ENCODE results near the gene CAPN10. TPM values are rescaled to one million over a fixed set of nuclear protein-coding genes. Genes with fewer than 3 reads are reported as not detected.

Gene CAPN10
- total RNA-seq, 4 donors from 2014 or later = 13.4 to 33.3 (median 14.5) TPM

DNA sequence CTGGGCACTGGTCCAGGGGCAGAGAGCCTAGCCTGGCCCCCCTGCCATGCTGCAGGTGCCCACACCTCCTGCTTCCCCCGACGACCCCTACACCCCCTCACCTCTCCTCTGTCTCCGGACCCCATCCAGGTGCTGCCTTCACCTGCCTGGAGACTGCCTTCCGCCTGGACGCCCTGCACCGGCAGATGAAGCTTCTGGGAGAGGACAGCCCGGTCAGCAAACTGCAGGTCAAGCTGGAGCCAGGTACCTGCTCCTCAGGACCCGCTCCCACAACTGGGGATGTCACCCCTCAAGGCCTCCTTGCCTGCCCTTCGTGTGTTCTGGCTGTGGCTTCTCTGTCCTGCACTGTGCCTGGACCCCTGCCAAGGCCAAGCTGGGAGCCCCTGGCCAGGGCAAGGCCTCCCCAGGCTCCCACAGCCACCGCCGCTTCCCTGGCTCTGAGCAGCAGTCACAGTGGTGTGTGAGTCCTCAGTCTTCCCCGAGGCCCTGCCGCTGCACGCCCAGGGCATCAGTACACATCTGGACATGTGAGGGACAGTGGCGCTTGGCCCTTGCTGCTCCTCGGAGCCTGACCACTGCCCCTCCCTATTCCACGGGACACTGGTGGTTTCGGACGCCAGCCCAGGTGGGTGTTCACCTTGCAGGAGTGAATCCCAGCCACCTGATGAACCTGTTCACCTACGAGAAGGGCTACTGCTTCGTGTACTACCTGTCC is 12.0 kb upstream of the CAPN10 start:
- no peak for TF ChIP-seq CTCF (IDR thresholded peaks at IDR 0.05; ENCODE audit: low read depth)

GRCh38 chr2:240575101-240575965 is 11.2 kb upstream of the CAPN10 start:
- TF ChIP-seq CTCF (IDR thresholded peaks at IDR 0.05; ENCODE audit: low read depth) = no peak

GRCh38 chr2:240576036-240576435 is 10.5 kb upstream of the CAPN10 start:
- TF ChIP-seq CTCF (IDR thresholded peaks at IDR 0.05; ENCODE audit: low read depth) = no peak

DNA sequence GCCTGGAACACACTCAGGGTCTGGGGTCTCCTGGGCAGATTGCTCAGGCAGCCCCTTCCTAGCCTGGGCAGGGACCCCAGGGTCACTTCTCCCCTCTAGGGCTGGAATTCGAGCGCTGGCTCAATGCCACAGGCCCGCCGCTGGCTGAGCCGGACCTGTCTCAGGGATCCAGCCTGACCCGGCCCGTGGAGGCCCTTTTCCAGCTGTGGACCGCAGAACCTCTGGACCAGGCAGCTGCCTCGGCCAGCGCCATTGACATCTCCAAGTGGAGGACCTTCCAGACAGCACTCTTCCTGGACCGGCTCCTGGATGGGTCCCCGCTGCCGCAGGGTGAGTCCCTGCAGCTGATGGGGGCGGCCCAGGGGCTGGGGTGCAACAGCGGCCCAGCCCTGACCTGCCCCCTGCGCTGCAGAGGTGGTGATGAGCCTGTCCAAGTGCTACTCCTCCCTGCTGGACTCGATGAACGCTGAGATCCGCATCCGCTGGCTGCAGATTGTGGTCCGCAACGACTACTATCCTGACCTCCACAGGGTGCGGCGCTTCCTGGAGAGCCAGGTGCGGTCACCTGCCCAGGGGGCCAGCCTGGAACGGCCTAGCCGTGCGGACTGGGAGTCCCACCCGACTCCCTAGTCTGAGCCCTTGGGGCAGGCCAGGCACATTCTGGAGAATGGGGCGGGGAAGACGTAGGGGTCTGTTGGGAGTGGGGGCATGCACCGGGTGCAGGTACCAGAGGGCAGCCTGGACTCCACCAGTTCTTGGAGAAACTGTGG is 9.9 kb upstream of the CAPN10 start:
- no peak for TF ChIP-seq CTCF (IDR thresholded peaks at IDR 0.05; ENCODE audit: low read depth)

DNA sequence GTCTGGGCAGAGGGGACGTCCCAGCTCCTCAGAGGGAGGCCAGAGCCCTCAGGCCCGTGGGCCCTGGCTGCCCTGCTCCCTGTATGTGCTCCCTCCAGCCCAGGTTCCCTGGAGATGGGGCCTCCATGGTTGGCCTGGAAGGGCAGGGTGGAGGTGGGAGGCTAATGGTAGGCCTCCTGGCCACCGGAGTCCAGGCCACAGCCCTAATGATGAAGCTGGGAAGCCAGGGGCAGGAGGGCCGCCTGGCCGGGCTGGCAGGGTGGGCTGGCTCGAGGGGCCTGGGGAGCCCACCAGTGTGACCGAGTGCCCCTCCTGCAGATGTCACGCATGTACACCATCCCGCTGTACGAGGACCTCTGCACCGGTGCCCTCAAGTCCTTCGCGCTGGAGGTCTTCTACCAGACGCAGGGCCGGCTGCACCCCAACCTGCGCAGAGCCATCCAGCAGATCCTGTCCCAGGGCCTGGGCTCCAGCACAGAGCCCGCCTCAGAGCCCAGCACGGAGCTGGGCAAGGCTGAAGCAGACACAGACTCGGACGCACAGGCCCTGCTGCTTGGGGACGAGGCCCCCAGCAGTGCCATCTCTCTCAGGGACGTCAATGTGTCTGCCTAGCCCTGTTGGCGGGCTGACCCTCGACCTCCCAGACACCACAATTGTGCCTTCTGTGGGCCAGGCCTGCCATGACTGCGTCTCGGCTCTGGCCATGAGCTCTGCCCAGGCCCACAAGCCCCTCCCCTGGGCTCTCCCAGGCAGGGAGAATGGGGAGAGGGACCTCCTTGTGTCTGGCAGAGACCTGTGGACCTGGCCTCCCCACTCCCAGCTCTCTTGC is 9.0 kb upstream of the CAPN10 start:
- no peak for TF ChIP-seq CTCF (IDR thresholded peaks at IDR 0.05; ENCODE audit: low read depth)

GRCh38 chr2:240578110-240578450 is 8.5 kb upstream of the CAPN10 start:
- TF ChIP-seq CTCF (IDR thresholded peaks at IDR 0.05; ENCODE audit: low read depth) = no peak
